Erythroblast (primary cell): ENCODE results near the gene GPSM3.

Experiments used
- GATA1 ChIP-seq: IDR thresholded peaks from 2 replicates; pipeline ENCODE4 v1.6.1; 2011; ENCODE audit warnings: low read depth, mild to moderate bottlenecking, control low read depth, low read length, moderate library complexity
- POLR2A ChIP-seq: IDR thresholded peaks from 2 replicates; pipeline ENCODE4 v1.6.1; 2011; ENCODE audit warnings: mild to moderate bottlenecking, low read length

DNA sequence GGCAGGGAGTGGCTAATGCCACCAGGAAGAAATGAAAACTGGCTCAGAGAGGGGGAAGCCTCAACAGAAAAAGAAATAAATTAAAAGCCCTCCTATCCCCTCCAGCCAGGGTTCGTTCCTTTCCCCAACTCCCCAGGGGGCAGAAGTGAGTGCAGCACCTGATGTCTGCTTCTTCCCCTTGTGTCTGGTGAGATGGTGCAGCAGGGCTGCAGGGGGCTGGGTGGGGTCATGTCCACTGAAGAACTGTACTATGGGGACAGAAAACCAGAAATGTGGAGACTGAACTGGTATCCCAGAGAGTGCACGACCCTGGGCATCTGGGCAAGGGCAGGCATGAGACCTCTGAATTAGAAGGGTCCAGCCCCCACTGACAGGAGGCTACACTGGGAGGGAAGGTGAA, 24.1 kb downstream of the GPSM3 start:
- no peak for TF ChIP-seq POLR2A
- TF ChIP-seq GATA1, result no peak
